HCT116 (cell line): ENCODE data around the gene TYMP. TPM values are rescaled to one million over a fixed set of nuclear protein-coding genes. Genes with fewer than 3 reads are reported as not detected.

ENCODE experiments used
- ATAC-seq: fragments of 200-7000 bp; cut with Tn5 transposase; 2 replicates; pipeline ENCODE4 v1.9.1; 2020; ENCODE audit warnings: mild to moderate bottlenecking, moderate library complexity
- BruUV-seq: library from RNA; stranded (reverse); fragments of 400-500 nt; replicated peaks from 2 replicates; lab custom pipeline; 2021; lab: Mats Ljungman, UMichigan
- CTCF ChIA-PET: fragments of 300-600 bp; sonication (Branson Sonifier 250); formaldehyde crosslinking; loops from one replicate; lab custom pipeline; 2021; ENCODE audit warnings: antibody characterized with exemption; lab: Charles Lee
- POLR2A ChIA-PET: fragments of 300-600, 350-600 bp; sonication (Branson Sonifier 250); formaldehyde crosslinking; loops from one replicate; lab custom pipeline; 2021; ENCODE audit warnings: antibody characterized with exemption; lab: Charles Lee
- RAD21 ChIA-PET, 2 experiments: fragments of 300-600 bp; sonication (Branson Sonifier 250); formaldehyde crosslinking; loops; one replicate each; lab custom pipeline; 2023; ENCODE audit warnings: low total read pairs in 2 of 2; ENCODE audit not compliant: uncharacterized antibody in 2 of 2, unreplicated experiment in 2 of 2, low non-redundant PET in 1 of 2; lab: Charles Lee
- DNase-seq: peaks from one replicate; pipeline ENCODE4 v3.0.0-alpha.2; 2010; ENCODE audit warnings: low read depth, low spot score
- H2AFZ ChIP-seq: fragments of 200-600 bp; shearing (Covaris generic), sonication (generic); 2 replicates; pipeline ENCODE4 v1.6.1; 2017; ENCODE audit warnings: low read depth, mixed run types, mixed read lengths, antibody characterized with exemption, low read length; ENCODE audit not compliant: poor library complexity, severe bottlenecking
- H3K27ac ChIP-seq: 2 replicates; pipeline ENCODE4 v1.5.1; 2012; ENCODE audit warnings: low read depth, low read length
- H3K27me3 ChIP-seq: fragments of 200-600 bp; sonication (generic); 2 replicates; pipeline ENCODE4 v1.6.1; 2016; ENCODE audit warnings: mixed run types, low read length, mixed read lengths; ENCODE audit not compliant: insufficient read depth
- H3K36me3 ChIP-seq, 2 experiments: fragments of 200-500 bp in 1 of 2; fragments of 200-600 bp in 1 of 2; sonication (Bioruptor generic) in 1 of 2; sonication (generic) in 1 of 2; 2 replicates each; pipeline versions ENCODE4 v1.5.1 to v1.6.1; 2014 to 2016; ENCODE audit warnings: low read length in 2 of 2, inconsistent platforms in 1 of 2, mixed read lengths in 1 of 2, mixed run types in 1 of 2; ENCODE audit not compliant: insufficient read depth in 2 of 2, control insufficient read depth in 1 of 2
- H3K4me1 ChIP-seq, 2 experiments: fragments of 200-600 bp in 1 of 2; sonication (generic) in 1 of 2; 2 replicates each; pipeline versions ENCODE4 v1.5.1 to v1.6.1; 2012 to 2017; ENCODE audit warnings: low read length in 2 of 2, inconsistent platforms in 1 of 2, mild to moderate bottlenecking in 1 of 2, mixed read lengths in 1 of 2, mixed run types in 1 of 2, moderate library complexity in 1 of 2; ENCODE audit not compliant: insufficient read depth in 2 of 2, control insufficient read depth in 1 of 2
- H3K4me2 ChIP-seq: fragments of 200-600 bp; sonication (generic); 2 replicates; pipeline ENCODE4 v1.6.1; 2017; ENCODE audit warnings: mixed run types, low read length, mixed read lengths
- H3K4me3 ChIP-seq, 2 experiments: fragments of 200-600 bp in 1 of 2; sonication (generic) in 1 of 2; replicated peaks in 1 of 2; 2 replicates each; pipeline ENCODE4 v1.5.1; 2011 to 2016; ENCODE audit warnings: low read length in 2 of 2, control low read depth in 1 of 2, low read depth in 1 of 2, mild to moderate bottlenecking in 1 of 2, mixed read lengths in 1 of 2, mixed run types in 1 of 2
- H3K79me2 ChIP-seq: fragments of 200-600 bp; sonication (generic); 2 replicates; pipeline ENCODE4 v1.6.1; 2017; ENCODE audit warnings: mild to moderate bottlenecking, mixed run types, low read length, moderate library complexity, mixed read lengths; ENCODE audit not compliant: insufficient read depth
- H3K9ac ChIP-seq: fragments of 200-600 bp; sonication (generic); 2 replicates; pipeline ENCODE4 v1.6.1; 2016; ENCODE audit warnings: low read length, mixed read lengths
- H3K9me2 ChIP-seq: fragments of 200-600 bp; sonication (generic), shearing (Covaris generic); 2 replicates; pipeline ENCODE4 v1.6.1; 2017; ENCODE audit warnings: mixed run types, mild to moderate bottlenecking, moderate library complexity; ENCODE audit not compliant: insufficient read depth
- H3K9me3 ChIP-seq, 2 experiments: fragments of 200-500 bp in 1 of 2; fragments of 200-600 bp in 1 of 2; sonication (Bioruptor generic) in 1 of 2; sonication (generic) in 1 of 2; 2 replicates each; pipeline ENCODE4 v1.6.1; 2014 to 2017; ENCODE audit warnings: low read length in 2 of 2, mixed read lengths in 2 of 2, inconsistent platforms in 1 of 2, low read depth in 1 of 2, mild to moderate bottlenecking in 1 of 2, mixed run types in 1 of 2, moderate library complexity in 1 of 2; ENCODE audit not compliant: control insufficient read depth in 1 of 2, insufficient read depth in 1 of 2
- H4K20me1 ChIP-seq: fragments of 200-600 bp; sonication (generic), shearing (Covaris generic); 2 replicates; pipeline ENCODE4 v1.6.1; 2017; ENCODE audit warnings: mixed run types, mild to moderate bottlenecking, moderate library complexity; ENCODE audit not compliant: insufficient read depth
- CBX3 ChIP-seq: IDR thresholded peaks from 2 replicates; pipeline ENCODE4 v1.6.1; 2012; ENCODE audit warnings: low read depth
- CEBPB ChIP-seq: IDR thresholded peaks from 2 replicates; pipeline ENCODE4 v1.6.1; 2012; ENCODE audit warnings: low read depth
- EGR1 ChIP-seq: IDR thresholded peaks from 2 replicates; pipeline ENCODE4 v1.6.1; 2012; ENCODE audit warnings: low read depth
- ELF1 ChIP-seq: IDR thresholded peaks from 2 replicates; pipeline ENCODE4 v1.6.1; 2012; ENCODE audit warnings: low read depth, borderline replicate concordance
- EZH2 ChIP-seq: fragments of 200-600 bp; sonication (generic); IDR thresholded peaks from 2 replicates; pipeline ENCODE4 v1.6.1; 2017; ENCODE audit warnings: antibody characterized with exemption, mixed run types
- EZH2phosphoT487 ChIP-seq: fragments of 200-600 bp; IDR thresholded peaks from 2 replicates; pipeline ENCODE4 v1.6.1; 2018; ENCODE audit warnings: antibody characterized with exemption, borderline replicate concordance
- FOSL1 ChIP-seq: IDR thresholded peaks from 2 replicates; pipeline ENCODE4 v1.6.1; 2012; ENCODE audit warnings: low read depth
- JUND ChIP-seq: IDR thresholded peaks from 2 replicates; pipeline ENCODE4 v1.6.1; 2012
- POLR2A ChIP-seq: IDR thresholded peaks from 2 replicates; pipeline ENCODE4 v1.7.0; 2011; ENCODE audit warnings: borderline replicate concordance; ENCODE audit not compliant: insufficient read depth, insufficient read length; ENCODE audit errors: extremely low read depth
- POLR2AphosphoS5 ChIP-seq: IDR thresholded peaks from 2 replicates; pipeline ENCODE4 v1.6.1; 2011; ENCODE audit warnings: mild to moderate bottlenecking, low read depth, low read length, moderate library complexity
- RAD21 ChIP-seq: IDR thresholded peaks from 2 replicates; pipeline ENCODE4 v1.6.1; 2012; ENCODE audit warnings: low read depth, mild to moderate bottlenecking
- SP1 ChIP-seq: IDR thresholded peaks from 2 replicates; pipeline ENCODE4 v1.6.1; 2012; ENCODE audit warnings: low read depth
- SRF ChIP-seq: IDR thresholded peaks from 2 replicates; pipeline ENCODE4 v1.6.1; 2012; ENCODE audit warnings: low read depth
- YY1 ChIP-seq: IDR thresholded peaks from 2 replicates; pipeline ENCODE4 v1.6.1; 2011; ENCODE audit warnings: low read length, low read depth, moderate library complexity, mild to moderate bottlenecking; ENCODE audit not compliant: insufficient replicate concordance; ENCODE audit errors: extremely low read depth
- ZFX ChIP-seq: fragments of 450-650 bp; IDR thresholded peaks from 2 replicates; pipeline ENCODE4 v1.6.1; 2017
- ZNF274 ChIP-seq: fragments of 200-500 bp; sonication (Bioruptor generic); IDR thresholded peaks from 2 replicates; pipeline ENCODE4 v1.6.1; 2014; ENCODE audit warnings: mild to moderate bottlenecking, low read depth, low read length, inconsistent platforms
- intact Hi-C: fragments of 100-400 bp; cut with micrococcal nuclease; formaldehyde crosslinking; loops from 2 replicates; pipeline ENCODE4 v1.10.0; 2022
- total RNA-seq: library from RNA; stranded (reverse); gene quantifications from one replicate; pipeline ENCODE4 v1.2.1, GENCODE V29; 2021; ENCODE audit not compliant: unreplicated experiment
- TF ChIP-seq, protein P1 (sequence below): IDR thresholded peaks from 2 replicates; pipeline ENCODE4 v1.6.1; 2012
- TF ChIP-seq, protein P2 (sequence below): IDR thresholded peaks from 2 replicates; pipeline ENCODE4 v1.6.1; 2011; ENCODE audit warnings: mild to moderate bottlenecking, low read length, moderate library complexity; ENCODE audit not compliant: insufficient replicate concordance; ENCODE audit errors: extremely low read depth
- TF ChIP-seq, protein P3 (sequence below): IDR thresholded peaks from 2 replicates; pipeline ENCODE4 v1.6.1; 2012
- TF ChIP-seq, protein P4 (sequence below): IDR thresholded peaks from 2 replicates; pipeline ENCODE4 v1.6.1; 2012; ENCODE audit warnings: low read depth

The TYMP gene
- total RNA-seq, 1 experiment from 2014 or later = 43.2 TPM

DNA sequence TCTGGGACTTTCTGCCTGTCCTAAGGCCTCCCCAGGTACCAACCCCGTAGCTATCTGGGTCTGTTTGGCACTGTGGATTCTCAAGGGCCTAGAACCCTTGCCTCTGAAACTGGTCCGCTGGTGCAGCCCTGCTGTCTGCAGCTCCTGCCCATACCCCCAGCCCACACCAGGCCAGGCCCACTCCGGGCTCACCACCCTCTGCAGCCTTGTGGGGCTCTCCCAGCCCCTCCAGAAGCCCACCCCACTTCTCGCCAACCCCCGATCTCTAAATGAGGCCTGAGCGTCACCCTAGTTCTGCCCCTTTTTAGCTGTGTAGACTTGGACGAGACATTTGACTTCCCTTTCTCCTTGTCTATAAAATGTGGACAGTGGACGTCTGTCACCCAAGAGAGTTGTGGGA lies 20.6 kb upstream of the TYMP start (continued):
- TF ChIP-seq CBX3 (no peak), JUND (no peak), ZNF274 (no peak), EZH2 (no peak)
- TF ChIP-seq, protein P1, sequence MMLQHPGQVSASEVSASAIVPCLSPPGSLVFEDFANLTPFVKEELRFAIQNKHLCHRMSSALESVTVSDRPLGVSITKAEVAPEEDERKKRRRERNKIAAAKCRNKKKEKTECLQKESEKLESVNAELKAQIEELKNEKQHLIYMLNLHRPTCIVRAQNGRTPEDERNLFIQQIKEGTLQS = no peak
- TF ChIP-seq, protein P2, sequence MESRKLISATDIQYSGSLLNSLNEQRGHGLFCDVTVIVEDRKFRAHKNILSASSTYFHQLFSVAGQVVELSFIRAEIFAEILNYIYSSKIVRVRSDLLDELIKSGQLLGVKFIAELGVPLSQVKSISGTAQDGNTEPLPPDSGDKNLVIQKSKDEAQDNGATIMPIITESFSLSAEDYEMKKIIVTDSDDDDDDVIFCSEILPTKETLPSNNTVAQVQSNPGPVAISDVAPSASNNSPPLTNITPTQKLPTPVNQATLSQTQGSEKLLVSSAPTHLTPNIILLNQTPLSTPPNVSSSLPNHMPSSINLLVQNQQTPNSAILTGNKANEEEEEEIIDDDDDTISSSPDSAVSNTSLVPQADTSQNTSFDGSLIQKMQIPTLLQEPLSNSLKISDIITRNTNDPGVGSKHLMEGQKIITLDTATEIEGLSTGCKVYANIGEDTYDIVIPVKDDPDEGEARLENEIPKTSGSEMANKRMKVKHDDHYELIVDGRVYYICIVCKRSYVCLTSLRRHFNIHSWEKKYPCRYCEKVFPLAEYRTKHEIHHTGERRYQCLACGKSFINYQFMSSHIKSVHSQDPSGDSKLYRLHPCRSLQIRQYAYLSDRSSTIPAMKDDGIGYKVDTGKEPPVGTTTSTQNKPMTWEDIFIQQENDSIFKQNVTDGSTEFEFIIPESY = no peak
- TF ChIP-seq, protein P3, sequence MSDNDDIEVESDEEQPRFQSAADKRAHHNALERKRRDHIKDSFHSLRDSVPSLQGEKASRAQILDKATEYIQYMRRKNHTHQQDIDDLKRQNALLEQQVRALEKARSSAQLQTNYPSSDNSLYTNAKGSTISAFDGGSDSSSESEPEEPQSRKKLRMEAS = no peak
- TF ChIP-seq, all 23 proteins: peak for 0

DNA sequence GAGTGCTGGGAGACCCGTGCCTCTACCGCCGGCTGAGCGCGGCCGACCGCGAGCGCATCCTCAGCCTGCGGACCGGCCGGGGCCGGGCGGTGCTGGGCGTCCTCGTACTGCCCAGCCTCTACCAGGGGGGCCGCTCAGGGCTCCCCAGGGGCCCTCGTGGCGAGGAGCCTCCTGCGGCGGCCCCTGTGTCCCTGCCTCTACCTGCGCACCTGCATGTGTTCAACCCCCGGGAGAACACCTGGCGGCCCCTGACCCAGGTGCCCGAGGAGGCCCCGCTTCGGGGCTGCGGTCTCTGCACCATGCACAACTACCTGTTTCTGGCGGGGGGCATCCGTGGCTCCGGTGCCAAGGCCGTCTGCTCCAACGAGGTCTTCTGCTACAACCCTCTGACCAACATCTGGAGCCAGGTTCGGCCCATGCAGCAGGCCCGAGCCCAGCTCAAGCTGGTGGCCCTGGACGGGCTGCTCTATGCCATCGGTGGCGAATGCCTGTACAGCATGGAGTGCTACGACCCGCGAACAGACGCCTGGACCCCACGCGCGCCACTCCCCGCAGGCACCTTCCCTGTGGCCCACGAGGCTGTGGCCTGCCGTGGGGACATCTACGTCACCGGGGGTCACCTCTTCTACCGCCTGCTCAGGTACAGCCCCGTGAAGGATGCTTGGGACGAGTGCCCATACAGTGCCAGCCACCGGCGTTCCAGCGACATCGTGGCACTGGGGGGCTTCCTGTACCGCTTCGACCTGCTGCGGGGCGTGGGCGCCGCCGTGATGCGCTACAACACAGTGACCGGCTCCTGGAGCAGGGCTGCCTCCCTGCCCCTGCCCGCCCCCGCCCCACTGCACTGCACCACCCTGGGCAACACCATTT lies 19.3 kb upstream of the TYMP start:
- ChIA-PET POLR2A (no interaction called here), CTCF (no interaction called here), RAD21 (no interaction called here)
- Histone ChIP-seq H3K79me2 (no peaks in the 10 kb centered on the region), H4K20me1 (no peaks in the 10 kb centered on the region), H2AFZ (no peak overlapping the region), H3K9me2 (no peaks in the 10 kb centered on the region), H3K9me3 (no peaks in the 10 kb centered on the region), H3K27me3 (no peaks in the 10 kb centered on the region), H3K9ac (no peak overlapping the region), H3K4me2 (no peak overlapping the region), H3K27ac (no peak overlapping the region), H3K4me3 (no peak overlapping the region), H3K36me3 (no peaks in the 10 kb centered on the region), H3K4me1 (peaks cover 4 to 10% of the 10 kb centered on the region in 2 experiments; a peak in 3 of 4 replicates)
- ATAC-seq = no peak
- DNase-seq = no peak
- intact Hi-C loops = no loop called here
- no TSS peak for BruUV-seq
- TF ChIP-seq EGR1 (no peak), SRF (no peak), JUND (no peak), CEBPB (no peak), ZFX (no peak), YY1 (no peak), POLR2AphosphoS5 (no peak), POLR2A (no peak), SP1 (no peak), ELF1 (no peak), FOSL1 (no peak), ZNF274 (no peak), EZH2phosphoT487 (no peak), RAD21 (no peak)
- TF ChIP-seq, protein P4, sequence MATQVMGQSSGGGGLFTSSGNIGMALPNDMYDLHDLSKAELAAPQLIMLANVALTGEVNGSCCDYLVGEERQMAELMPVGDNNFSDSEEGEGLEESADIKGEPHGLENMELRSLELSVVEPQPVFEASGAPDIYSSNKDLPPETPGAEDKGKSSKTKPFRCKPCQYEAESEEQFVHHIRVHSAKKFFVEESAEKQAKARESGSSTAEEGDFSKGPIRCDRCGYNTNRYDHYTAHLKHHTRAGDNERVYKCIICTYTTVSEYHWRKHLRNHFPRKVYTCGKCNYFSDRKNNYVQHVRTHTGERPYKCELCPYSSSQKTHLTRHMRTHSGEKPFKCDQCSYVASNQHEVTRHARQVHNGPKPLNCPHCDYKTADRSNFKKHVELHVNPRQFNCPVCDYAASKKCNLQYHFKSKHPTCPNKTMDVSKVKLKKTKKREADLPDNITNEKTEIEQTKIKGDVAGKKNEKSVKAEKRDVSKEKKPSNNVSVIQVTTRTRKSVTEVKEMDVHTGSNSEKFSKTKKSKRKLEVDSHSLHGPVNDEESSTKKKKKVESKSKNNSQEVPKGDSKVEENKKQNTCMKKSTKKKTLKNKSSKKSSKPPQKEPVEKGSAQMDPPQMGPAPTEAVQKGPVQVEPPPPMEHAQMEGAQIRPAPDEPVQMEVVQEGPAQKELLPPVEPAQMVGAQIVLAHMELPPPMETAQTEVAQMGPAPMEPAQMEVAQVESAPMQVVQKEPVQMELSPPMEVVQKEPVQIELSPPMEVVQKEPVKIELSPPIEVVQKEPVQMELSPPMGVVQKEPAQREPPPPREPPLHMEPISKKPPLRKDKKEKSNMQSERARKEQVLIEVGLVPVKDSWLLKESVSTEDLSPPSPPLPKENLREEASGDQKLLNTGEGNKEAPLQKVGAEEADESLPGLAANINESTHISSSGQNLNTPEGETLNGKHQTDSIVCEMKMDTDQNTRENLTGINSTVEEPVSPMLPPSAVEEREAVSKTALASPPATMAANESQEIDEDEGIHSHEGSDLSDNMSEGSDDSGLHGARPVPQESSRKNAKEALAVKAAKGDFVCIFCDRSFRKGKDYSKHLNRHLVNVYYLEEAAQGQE = no peak
- TF ChIP-seq, protein P3 = no peak
